Heart left ventricle (tissue), 13 donors: ENCODE results near the gene PLEKHD1.

ENCODE experiments used
- POLR2A ChIP-seq, 2 donors: fragments of 450-650 bp; IDR thresholded peaks; one replicate each; pipeline ENCODE4 v1.6.1; 2017; ENCODE audit warnings: antibody characterized with exemption in 2 of 2, mild to moderate bottlenecking in 2 of 2, moderate library complexity in 2 of 2
- TF ChIP-seq, protein P1 (sequence below), 12 donors: fragments of 200-600 bp; sonication (generic) in 4 of 12; IDR thresholded peaks; one replicate each; pipeline versions ENCODE4 v1.5.0 to v1.8.0; 2018 to 2022; ENCODE audit warnings: antibody characterized with exemption in 12 of 12, mild to moderate bottlenecking in 5 of 12
- donor health status: ischemic (EF 13 %, LVEDD 7.1; RV severe dilation, severe dysfunction).
- donor health status: DM: no; HTN: yes; CAD: no.
- donor health status: DM: no; HTN: no; CAD: no.
- donor health status: ischemic (EF 25% LVEDD 6.9; RV normal size, moderate dysfunction).
- donor health status: ischemic (EF 25% LVEDD 5.7; RV mildly dilated, moderate dysfunction).
- donor health status: ischemic (EF 35%, LVEDD 5.7; RV mildly dilated, moderate dysfunction).
- donor health status: nonischemic (EF 11% LVEDD 7.7; RV severe dilation, severe dysfunction).
- donor health status: DM: yes; HTN: yes; CAD: no.
- donor health status: PGD.
- donor health status: ischemic (EF 29% LVEDD 5.4; RV normal size, mild dysfunction).
- donor health status: nonischemic (EF 23%, LVEDD 6.1; RV moderate dilation, normal function).

DNA sequence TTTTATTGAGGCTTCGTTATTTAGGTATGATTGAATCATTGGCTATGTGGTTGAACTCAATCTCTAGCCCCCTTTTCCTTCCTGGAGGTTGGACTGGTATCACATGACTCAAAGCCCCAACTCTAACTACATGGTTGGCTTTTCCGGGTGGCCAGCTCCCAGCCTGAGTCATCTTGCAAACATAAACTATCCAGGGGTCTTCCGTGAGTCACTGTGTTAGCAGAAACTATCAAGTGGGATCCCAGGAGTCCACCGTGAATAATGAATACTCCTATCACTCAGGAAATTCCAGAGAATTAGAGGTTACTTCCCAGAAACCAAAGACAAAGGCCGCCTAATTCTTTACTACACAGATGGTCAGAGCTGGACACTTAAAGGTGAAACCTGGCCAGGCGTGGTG is 19.7 kb upstream of the PLEKHD1 start:
- TF ChIP-seq, protein P1, sequence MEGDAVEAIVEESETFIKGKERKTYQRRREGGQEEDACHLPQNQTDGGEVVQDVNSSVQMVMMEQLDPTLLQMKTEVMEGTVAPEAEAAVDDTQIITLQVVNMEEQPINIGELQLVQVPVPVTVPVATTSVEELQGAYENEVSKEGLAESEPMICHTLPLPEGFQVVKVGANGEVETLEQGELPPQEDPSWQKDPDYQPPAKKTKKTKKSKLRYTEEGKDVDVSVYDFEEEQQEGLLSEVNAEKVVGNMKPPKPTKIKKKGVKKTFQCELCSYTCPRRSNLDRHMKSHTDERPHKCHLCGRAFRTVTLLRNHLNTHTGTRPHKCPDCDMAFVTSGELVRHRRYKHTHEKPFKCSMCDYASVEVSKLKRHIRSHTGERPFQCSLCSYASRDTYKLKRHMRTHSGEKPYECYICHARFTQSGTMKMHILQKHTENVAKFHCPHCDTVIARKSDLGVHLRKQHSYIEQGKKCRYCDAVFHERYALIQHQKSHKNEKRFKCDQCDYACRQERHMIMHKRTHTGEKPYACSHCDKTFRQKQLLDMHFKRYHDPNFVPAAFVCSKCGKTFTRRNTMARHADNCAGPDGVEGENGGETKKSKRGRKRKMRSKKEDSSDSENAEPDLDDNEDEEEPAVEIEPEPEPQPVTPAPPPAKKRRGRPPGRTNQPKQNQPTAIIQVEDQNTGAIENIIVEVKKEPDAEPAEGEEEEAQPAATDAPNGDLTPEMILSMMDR (IDR thresholded peaks at IDR 0.05) = no peak
- TF ChIP-seq POLR2A (IDR thresholded peaks at IDR 0.05) = no peak
